Measurements from ENCODE around the gene ECSIT.
A peak's percentile ranks its signal among the peaks of the same experiment; 100 is the strongest.

- peak; percentile 83 for TF ChIP-seq CTCF (IDR thresholded peaks at IDR 0.05)
- TF ChIP-seq ZFX (IDR thresholded peaks at IDR 0.05; ENCODE audit: borderline replicate concordance): no peak
Observed at GRCh38 chr19:11530432-11530831, 1.5 kb upstream of the ECSIT start.
